K562 (cell line): ENCODE data around the gene CDKN2D. TPM values are rescaled to one million over a fixed set of nuclear protein-coding genes. Genes with fewer than 3 reads are reported as not detected.
"Not testable (repeated sequence)": the region's sequence is repeated elsewhere in the genome, so short reads cannot be mapped to it uniquely, and the experiment has no call there.

ENCODE experiments used
- ATAC-seq: fragments of 200-7000 bp; cut with Tn5 transposase; 3 replicates; pipeline ENCODE4 v1.9.1; 2020; ENCODE audit warnings: moderate library complexity
- BruUV-seq: library from RNA; stranded (reverse); fragments of 400-500 nt; replicated peaks from 2 replicates; lab custom pipeline; 2021; lab: Mats Ljungman, UMichigan
- CTCF ChIA-PET: fragments of 300-600 bp; formaldehyde crosslinking; extraction: SDS; loops from one replicate; lab custom pipeline; 2021; ENCODE audit warnings: low intra/inter-chr PET ratio; lab: Yijun Ruan, JAX
- POLR2A ChIA-PET: fragments of 300-600, 350-650 bp; sonication (Branson Sonifier 250); formaldehyde crosslinking; extraction: SDS; loops from one replicate; lab custom pipeline; 2021; ENCODE audit warnings: antibody characterized with exemption, inconsistent platforms; lab: Yijun Ruan, JAX
- DNase-seq, 4 experiments: peaks; one replicate each; pipeline versions ENCODE4 v3.0.0 to v3.0.0-alpha.2; 2011 to 2018; ENCODE audit warnings: low spot score in 3 of 4, mixed read lengths in 3 of 4; ENCODE audit errors: extremely low read depth in 1 of 4
- FAIRE-seq: peaks from 2 replicates; lab custom pipeline; 2011; peaks lifted over from hg19 to GRCh38; lab: Jason Lieb, UNC
- H2AFZ ChIP-seq: 2 replicates; pipeline ENCODE4 v1.6.0; 2011; ENCODE audit warnings: low read depth, low read length, control low read depth, inconsistent platforms
- H3K27ac ChIP-seq: fragments of 200-600 bp; 3 replicates; pipeline ENCODE4 v1.8.0; 2011; ENCODE audit warnings: low read depth, mild to moderate bottlenecking, control low read depth, inconsistent platforms, low read length, moderate library complexity, mixed read lengths; ENCODE audit errors: extremely low read depth
- H3K27me3 ChIP-seq, 2 experiments: fragments of 300-600 bp in 1 of 2; 2 replicates in 1 of 2; 3 replicates in 1 of 2; pipeline versions ENCODE4 v1.6.0 to v1.8.0; 2011; ENCODE audit warnings: inconsistent platforms in 2 of 2, low read length in 2 of 2, mild to moderate bottlenecking in 1 of 2, mixed read lengths in 1 of 2, moderate library complexity in 1 of 2; ENCODE audit not compliant: control insufficient read depth in 2 of 2, insufficient read depth in 2 of 2
- H3K36me3 ChIP-seq: fragments of 300-600 bp; 3 replicates; pipeline ENCODE4 v1.8.0; 2011; ENCODE audit warnings: mild to moderate bottlenecking, low read length, inconsistent platforms; ENCODE audit not compliant: control insufficient read depth, insufficient read depth
- H3K4me1 ChIP-seq, 2 experiments: fragments of 200-600 bp in 1 of 2; replicated peaks in 1 of 2; 2 replicates in 1 of 2; 3 replicates in 1 of 2; pipeline versions ENCODE4 v1.5.1 to v1.8.0; 2011; ENCODE audit warnings: inconsistent platforms in 2 of 2, low read length in 2 of 2, mild to moderate bottlenecking in 1 of 2, mixed read lengths in 1 of 2, moderate library complexity in 1 of 2; ENCODE audit not compliant: control insufficient read depth in 2 of 2, insufficient read depth in 2 of 2
- H3K4me2 ChIP-seq: 2 replicates; pipeline ENCODE4 v1.6.1; 2011; ENCODE audit warnings: low read length, control low read depth, inconsistent platforms, mixed read lengths; ENCODE audit not compliant: insufficient read depth
- H3K4me3 ChIP-seq: fragments of 200-600 bp; sonication (generic), shearing (Covaris generic); 2 replicates; pipeline ENCODE4 v1.5.1; 2016; ENCODE audit warnings: control low read depth, inconsistent platforms
- H3K79me2 ChIP-seq: fragments of 200-600 bp; 3 replicates; pipeline ENCODE4 v1.8.0; 2011; ENCODE audit warnings: low read length, inconsistent platforms; ENCODE audit not compliant: control insufficient read depth, insufficient read depth
- H3K9ac ChIP-seq, 2 experiments: 2 replicates each; pipeline versions ENCODE4 v1.6.0 to v1.6.1; 2011; ENCODE audit warnings: low read depth in 2 of 2, low read length in 2 of 2, control low read depth in 1 of 2, inconsistent platforms in 1 of 2, mild to moderate bottlenecking in 1 of 2, mixed read lengths in 1 of 2; ENCODE audit not compliant: insufficient read depth in 1 of 2
- H3K9me1 ChIP-seq: one replicate; pipeline ENCODE4 v1.6.0; 2011; ENCODE audit warnings: inconsistent platforms, mild to moderate bottlenecking, low read length, moderate library complexity; ENCODE audit not compliant: control insufficient read depth, insufficient read depth
- H3K9me3 ChIP-seq: replicated peaks from 2 replicates; pipeline ENCODE4 v1.5.1; 2011; ENCODE audit warnings: low read depth, low read length, inconsistent platforms; ENCODE audit not compliant: control insufficient read depth, insufficient read depth
- H4K20me1 ChIP-seq: replicated peaks from 2 replicates; pipeline ENCODE4 v1.6.1; 2011; ENCODE audit warnings: low read length, inconsistent platforms, mixed read lengths; ENCODE audit not compliant: control insufficient read depth, insufficient read depth
- BCOR ChIP-seq: fragments of 450-650 bp; IDR thresholded peaks from 2 replicates; pipeline ENCODE4 v1.6.1; 2016
- CEBPB ChIP-seq: fragments of 450-650 bp; IDR thresholded peaks from 2 replicates; pipeline ENCODE4 v1.6.1; 2016; ENCODE audit warnings: missing genetic modification characterization, missing compliant biosample characterization
- ESRRA ChIP-seq: fragments of 450-650 bp; IDR thresholded peaks from 2 replicates; pipeline ENCODE4 v1.6.1; 2014; ENCODE audit warnings: low read depth, mild to moderate bottlenecking, moderate library complexity, borderline replicate concordance
- MCM5 ChIP-seq: fragments of 450-650 bp; IDR thresholded peaks from 2 replicates; pipeline ENCODE4 v1.6.1; 2016; ENCODE audit warnings: low read depth
- POLR2A ChIP-seq: fragments of 450-650 bp; conservative IDR thresholded peaks from 2 replicates; pipeline ENCODE4 v1.6.1; 2016
- RBM25 ChIP-seq: fragments of 200-400 bp; formaldehyde crosslinking; IDR thresholded peaks from 2 replicates; pipeline ENCODE4 v1.6.1; 2018; ENCODE audit warnings: low read length, low read depth, moderate library complexity; ENCODE audit not compliant: severe bottlenecking
- SMARCA5 ChIP-seq: fragments of 450-650 bp; IDR thresholded peaks from 2 replicates; pipeline ENCODE4 v1.6.1; 2016
- TAF1 ChIP-seq: IDR thresholded peaks from 2 replicates; pipeline ENCODE4 v1.6.1; 2011; ENCODE audit warnings: mild to moderate bottlenecking, low read length, moderate library complexity; ENCODE audit not compliant: insufficient read depth, control insufficient read depth, severe bottlenecking; ENCODE audit errors: extremely low read depth
- ZNF121 ChIP-seq: sonication (generic); formaldehyde crosslinking; conservative IDR thresholded peaks from 2 replicates; pipeline ENCODE4 v1.8.0; 2022; ENCODE audit warnings: missing genetic modification reagents
- WGBS: fragments of 100-300 bp; shearing (Covaris generic); methylation state at CpG from one replicate; pipeline ENCODE4 v1.1.6; 2016; ENCODE audit warnings: low coverage, mixed read lengths; ENCODE audit not compliant: insufficient coverage; ENCODE audit errors: missing lambda C conversion rate; 5-methylcytosine and 5-hydroxymethylcytosine counted together
- in situ Hi-C: fragments of 300-500 bp; cut with MboI; formaldehyde crosslinking; loops from 4 replicates; pipeline ENCODE4 v1.15.0; 2018; ENCODE audit warnings: inconsistent platforms, mixed read lengths
- intact Hi-C: fragments of 100-400 bp; cut with micrococcal nuclease; formaldehyde crosslinking; loops from 2 replicates; pipeline ENCODE4 v1.14.2; 2022
- polyA plus RNA-seq, 8 experiments: library from polyadenylated mRNA; depleted of rRNA in 4 of 8; stranded (reverse) in 5 of 8; unstranded in 3 of 8; fragments of >200 nt; fragmentation: Nextera tagmentation in 2 of 8; fragmentation: Illumina TruSeq in 1 of 8; extraction: Ambion mirVana in 2 of 8; extraction: Trizol in 1 of 8; gene quantifications; 2 replicates each; pipeline versions ENCODE4 v1.2.1 to v1.2.3, GENCODE V29; 2011 to 2014; ENCODE audit warnings: inconsistent platforms in 1 of 8, missing spikeins in 1 of 8
- total RNA-seq, 7 experiments: library from RNA; depleted of rRNA in 6 of 7; stranded (reverse); fragments of >200 nt in 6 of 7; fragmentation: Illumina TruSeq in 2 of 7; extraction: Trizol in 2 of 7; gene quantifications; 2 replicates each; pipeline versions ENCODE4 v1.2.1 to v1.2.3, GENCODE V29; 2011 to 2021; ENCODE audit warnings: low replicate concordance in 1 of 7

CDKN2D gene
- total and polyA plus RNA-seq, 9 of the 15 experiments (the other 6 are each of a cell fraction or from before 2014, with no cell fraction given): 0.41 to 8.2 (median 3.7) TPM

- CTCF ChIA-PET, H3K27ac ChIP-seq, H3K9me3 ChIP-seq, H3K9me1 ChIP-seq, H3K27me3 ChIP-seq, in situ Hi-C loops, H3K79me2 ChIP-seq, H3K4me3 ChIP-seq, ATAC-seq, POLR2A ChIA-PET, BruUV-seq, H3K36me3 ChIP-seq, H4K20me1 ChIP-seq, intact Hi-C loops, FAIRE-seq, DNase-seq: not testable (repeated sequence)
- Histone ChIP-seq H2AFZ (peak overlapping the region; percentile 40; the same call in 1 of the 2 replicates), H3K9ac (peak overlapping the region in 1 of 2 experiments; percentile 75; a peak in 1 of 4 replicates), H3K4me2 (peak overlapping the region; percentile 12), H3K4me1 (peaks cover 4 to 26% of the 10 kb centered on the region in 2 experiments; a peak in 4 of 5 replicates)
- 9% methylated on average over 6 of the region's 9 CpGs for WGBS
Observed at GRCh38 chr19:10539016-10539415, 29.8 kb downstream of the CDKN2D start.

- Histone ChIP-seq H3K9ac (no peak overlapping the region), H4K20me1 (no peaks in the 10 kb centered on the region), H3K27ac (no peak overlapping the region), H3K9me1 (no peaks in the 10 kb centered on the region), H3K4me1 (peaks cover 4 to 21% of the 10 kb centered on the region in 2 experiments; a peak in 4 of 5 replicates), H3K36me3 (no peaks in the 10 kb centered on the region), H3K79me2 (no peaks in the 10 kb centered on the region), H2AFZ (0 out of 2 replicates have a peak overlapping the region, but pooled peaks have one; percentile 51), H3K9me3 (no peaks in the 10 kb centered on the region), H3K27me3 (no peaks in the 10 kb centered on the region; a peak in 1 of 5 replicates), H3K4me2 (no peak overlapping the region), H3K4me3 (no peak overlapping the region)
- in situ Hi-C loops: no loop called here
- TF ChIP-seq SMARCA5 (0 out of 2 replicates have a peak, but pooled peaks have one; percentile 42), ZNF121 (CRISPR knock-in tag) (peak; percentile 97), RBM25 (peak; percentile 61), ESRRA (no peak), POLR2A (no peak), TAF1 (no peak), BCOR (peak; percentile 50; the same call in 1 of the 2 replicates), CEBPB (peak; percentile 53), MCM5 (no peak)
- BruUV-seq: no TSS peak
- CTCF ChIA-PET: no interaction called here
- intact Hi-C loops: no loop called here
- FAIRE-seq (no peak), ATAC-seq (no peak), DNase-seq (no peak)
- POLR2A ChIA-PET: interaction anchor here (1.0 kb wide), 1 partner anchor 268 kb away, joined by 3 read pairs; the partner anchor contains the start of gene ICAM1
- 24% methylated on average over 19 of the region's 20 CpGs for WGBS
Observed at GRCh38 chr19:10538204-10538983, 30.4 kb downstream of the CDKN2D start.
